Testis (tissue), 2 donors: Measurements from ENCODE around the gene EPN3.

Experiments used
- POLR2A ChIP-seq: fragments of 450-650 bp; IDR thresholded peaks from one replicate; pipeline ENCODE4 v1.6.1; 2017; ENCODE audit warnings: antibody characterized with exemption, mild to moderate bottlenecking, moderate library complexity
- TF ChIP-seq, protein P1 (sequence below), 3 experiments: fragments of 450-650 bp in 2 of 3; fragments of 200-600 bp in 1 of 3; sonication (generic) in 1 of 3; IDR thresholded peaks; one replicate each; pipeline ENCODE4 v1.5.1; 2016 to 2019; ENCODE audit warnings: antibody characterized with exemption in 3 of 3, mild to moderate bottlenecking in 2 of 3, moderate library complexity in 1 of 3

- TF ChIP-seq, protein P1, sequence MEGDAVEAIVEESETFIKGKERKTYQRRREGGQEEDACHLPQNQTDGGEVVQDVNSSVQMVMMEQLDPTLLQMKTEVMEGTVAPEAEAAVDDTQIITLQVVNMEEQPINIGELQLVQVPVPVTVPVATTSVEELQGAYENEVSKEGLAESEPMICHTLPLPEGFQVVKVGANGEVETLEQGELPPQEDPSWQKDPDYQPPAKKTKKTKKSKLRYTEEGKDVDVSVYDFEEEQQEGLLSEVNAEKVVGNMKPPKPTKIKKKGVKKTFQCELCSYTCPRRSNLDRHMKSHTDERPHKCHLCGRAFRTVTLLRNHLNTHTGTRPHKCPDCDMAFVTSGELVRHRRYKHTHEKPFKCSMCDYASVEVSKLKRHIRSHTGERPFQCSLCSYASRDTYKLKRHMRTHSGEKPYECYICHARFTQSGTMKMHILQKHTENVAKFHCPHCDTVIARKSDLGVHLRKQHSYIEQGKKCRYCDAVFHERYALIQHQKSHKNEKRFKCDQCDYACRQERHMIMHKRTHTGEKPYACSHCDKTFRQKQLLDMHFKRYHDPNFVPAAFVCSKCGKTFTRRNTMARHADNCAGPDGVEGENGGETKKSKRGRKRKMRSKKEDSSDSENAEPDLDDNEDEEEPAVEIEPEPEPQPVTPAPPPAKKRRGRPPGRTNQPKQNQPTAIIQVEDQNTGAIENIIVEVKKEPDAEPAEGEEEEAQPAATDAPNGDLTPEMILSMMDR (IDR thresholded peaks at IDR 0.05), result no peak
- no peak for TF ChIP-seq POLR2A
These were observed 16.9 kb downstream of the EPN3 start for GRCh38 chr17:50549256-50549941.
